K562 (cell line): ENCODE results near the gene SDHC. TPM values are rescaled to one million over a fixed set of nuclear protein-coding genes. Genes with fewer than 3 reads are reported as not detected.

ENCODE experiments used
- ATF7 ChIP-seq: fragments of 450-650 bp; IDR thresholded peaks from 2 replicates; pipeline ENCODE4 v1.7.1; 2014; ENCODE audit warnings: mild to moderate bottlenecking, moderate library complexity
- CBX2 ChIP-seq: fragments of 200-600 bp; sonication (generic); IDR thresholded peaks from one replicate; pipeline ENCODE4 v1.6.1; 2012; ENCODE audit warnings: mild to moderate bottlenecking, low read length, inconsistent platforms; ENCODE audit not compliant: insufficient read depth, poor library complexity, severe bottlenecking
- COPS2 ChIP-seq: fragments of 450-650 bp; conservative IDR thresholded peaks from 2 replicates; pipeline ENCODE4 v1.6.1; 2016; ENCODE audit warnings: mild to moderate bottlenecking, moderate library complexity
- EWSR1 ChIP-seq: fragments of 450-650 bp; IDR thresholded peaks from 2 replicates; pipeline ENCODE4 v1.6.1; 2018; ENCODE audit warnings: borderline replicate concordance, mild to moderate bottlenecking, low read depth, moderate library complexity; ENCODE audit not compliant: partially characterized antibody
- FOXO4 ChIP-seq: fragments of 450-650 bp; formaldehyde crosslinking; IDR thresholded peaks from 2 replicates; pipeline ENCODE4 v1.4.0; 2020; ENCODE audit warnings: mild to moderate bottlenecking, moderate library complexity
- HES1 ChIP-seq: fragments of 450-650 bp; IDR thresholded peaks from 2 replicates; pipeline ENCODE4 v1.6.1; 2016; ENCODE audit warnings: low read depth, mild to moderate bottlenecking, moderate library complexity
- HMGN3 ChIP-seq: IDR thresholded peaks from 2 replicates; pipeline ENCODE4 v1.6.1; 2011; ENCODE audit warnings: borderline replicate concordance, low read depth, mild to moderate bottlenecking, mixed read lengths, low read length; ENCODE audit not compliant: insufficient read length; ENCODE audit errors: extremely low read depth
- ILF3 ChIP-seq: fragments of 450-650 bp; IDR thresholded peaks from 2 replicates; pipeline ENCODE4 v1.6.1; 2018; ENCODE audit warnings: antibody characterized with exemption, mild to moderate bottlenecking, moderate library complexity, borderline replicate concordance
- JUNB ChIP-seq: fragments of 450-650 bp; formaldehyde crosslinking; conservative IDR thresholded peaks from 2 replicates; pipeline ENCODE4 v1.4.0; 2020; ENCODE audit warnings: mild to moderate bottlenecking
- KAT8 ChIP-seq: fragments of 450-650 bp; IDR thresholded peaks from 2 replicates; pipeline ENCODE4 v1.6.1; 2016; ENCODE audit warnings: low read depth, mild to moderate bottlenecking
- PKNOX1 ChIP-seq: fragments of 450-650 bp; IDR thresholded peaks from 2 replicates; pipeline ENCODE4 v1.6.1; 2016
- POLR3A ChIP-seq: IDR thresholded peaks from 2 replicates; pipeline ENCODE4 v1.6.1; 2011; ENCODE audit warnings: borderline replicate concordance, mild to moderate bottlenecking, moderate library complexity; ENCODE audit not compliant: insufficient read length, insufficient read depth; ENCODE audit errors: extremely low read depth
- PRMT5 ChIP-seq: sonication (generic); formaldehyde crosslinking; IDR thresholded peaks from 2 replicates; pipeline ENCODE4 v1.5.0; 2020; ENCODE audit warnings: missing genetic modification reagents
- SAFB2 ChIP-seq: fragments of 200-400 bp; formaldehyde crosslinking; IDR thresholded peaks from 2 replicates; pipeline ENCODE4 v1.6.1; 2018; ENCODE audit warnings: borderline replicate concordance, low read length, low read depth, moderate library complexity; ENCODE audit not compliant: severe bottlenecking
- SMARCB1 ChIP-seq: IDR thresholded peaks from 2 replicates; pipeline ENCODE4 v1.6.1; 2011; ENCODE audit warnings: improper control_type of control experiment, low read depth; ENCODE audit not compliant: insufficient read length
- TAF9B ChIP-seq: fragments of 450-650 bp; IDR thresholded peaks from 2 replicates; pipeline ENCODE4 v1.6.1; 2018; ENCODE audit warnings: mild to moderate bottlenecking; ENCODE audit not compliant: partially characterized antibody
- VEZF1 ChIP-seq: fragments of 200-800 bp; sonication (Bioruptor generic); IDR thresholded peaks from 2 replicates; pipeline ENCODE4 v1.6.1; 2017; ENCODE audit warnings: missing genetic modification characterization, missing compliant biosample characterization
- ZBTB17 ChIP-seq: fragments of 450-650 bp; formaldehyde crosslinking; IDR thresholded peaks from 2 replicates; pipeline ENCODE4 v1.4.0; 2020; ENCODE audit warnings: mild to moderate bottlenecking
- ZBTB2 ChIP-seq: fragments of 450-650 bp; IDR thresholded peaks from 2 replicates; pipeline ENCODE4 v1.6.1; 2016; ENCODE audit warnings: antibody characterized with exemption
- ZFPM2 ChIP-seq: fragments of 250-450 bp; sonication (Bioruptor Pico); IDR thresholded peaks from 2 replicates; pipeline ENCODE4 v1.5.1; 2022; ENCODE audit warnings: mild to moderate bottlenecking
- ZKSCAN1 ChIP-seq: fragments of 150-350 bp; IDR thresholded peaks from 2 replicates; pipeline ENCODE4 v1.6.1; 2016; ENCODE audit warnings: low read depth, low read length
- ZNF124 ChIP-seq: sonication (generic); formaldehyde crosslinking; IDR thresholded peaks from 2 replicates; pipeline ENCODE4 v1.8.1; 2022; ENCODE audit warnings: missing genetic modification reagents
- polyA plus RNA-seq, 8 experiments: library from polyadenylated mRNA; depleted of rRNA in 4 of 8; stranded (reverse) in 5 of 8; unstranded in 3 of 8; fragments of >200 nt; fragmentation: Nextera tagmentation in 2 of 8; fragmentation: Illumina TruSeq in 1 of 8; extraction: Ambion mirVana in 2 of 8; extraction: Trizol in 1 of 8; gene quantifications; 2 replicates each; pipeline versions ENCODE4 v1.2.1 to v1.2.3, GENCODE V29; 2011 to 2014; ENCODE audit warnings: inconsistent platforms in 1 of 8, missing spikeins in 1 of 8
- total RNA-seq, 7 experiments: library from RNA; depleted of rRNA in 6 of 7; stranded (reverse); fragments of >200 nt in 6 of 7; fragmentation: Illumina TruSeq in 2 of 7; extraction: Trizol in 2 of 7; gene quantifications; 2 replicates each; pipeline versions ENCODE4 v1.2.1 to v1.2.3, GENCODE V29; 2011 to 2021; ENCODE audit warnings: low replicate concordance in 1 of 7

The SDHC gene
- total and polyA plus RNA-seq, 9 of the 15 experiments (the other 6 are each of a cell fraction or from before 2014, with no cell fraction given), result 7.7 to 309 (median 174) TPM

- peak; percentile 70 for TF ChIP-seq ZBTB2
- TF ChIP-seq KAT8, result no peak
- TF ChIP-seq ZFPM2 (CRISPR knock-in tag), result no peak
- TF ChIP-seq POLR3A, result peak; percentile 94
- TF ChIP-seq COPS2, result no peak
- no peak for TF ChIP-seq SAFB2
- no peak for TF ChIP-seq PRMT5
- TF ChIP-seq ILF3, result peak; percentile 63
- TF ChIP-seq VEZF1, result peak; percentile 65; the same call in 1 of the 2 replicates
- peak; percentile 74 for TF ChIP-seq TAF9B
- peak; percentile 87 for TF ChIP-seq PKNOX1
- TF ChIP-seq FOXO4 (CRISPR knock-in tag), result no peak
- TF ChIP-seq CBX2, result no peak
- TF ChIP-seq ATF7, result peak; percentile 91; the same call in 1 of the 2 replicates
- no peak for TF ChIP-seq ZBTB17 (CRISPR knock-in tag)
- TF ChIP-seq ZKSCAN1, result peak; percentile 62
- TF ChIP-seq HMGN3, result peak; percentile 82
- TF ChIP-seq JUNB (CRISPR knock-in tag), result no peak
- no peak for TF ChIP-seq ZNF124
- no peak for TF ChIP-seq SMARCB1
- peak; percentile 56; the same call in 1 of the 2 replicates for TF ChIP-seq HES1
- TF ChIP-seq EWSR1, result no peak
Measured at GRCh38 chr1:161399257-161399998, 85.2 kb downstream of the SDHC start (continued).
